HUDEP-2 (cell line): Measurements from ENCODE around the gene BCKDK.

Experiments
- DNase-seq, 76 experiments: peaks; one replicate each; lab custom pipeline; 2025; ENCODE audit not compliant: unreplicated experiment in 76 of 76; lab: John Stamatoyannopoulos, UW

Gene BCKDK

GRCh38 chr16:31079342-31079944 lies 28.7 kb upstream of the BCKDK start:
- DNase-seq, result no peak

GRCh38 chr16:31080035-31080629 lies 28.1 kb upstream of the BCKDK start:
- no peak for DNase-seq

- DNase-seq, result no peak
Observed at GRCh38 chr16:31080756-31081419, 27.3 kb upstream of the BCKDK start.

DNA sequence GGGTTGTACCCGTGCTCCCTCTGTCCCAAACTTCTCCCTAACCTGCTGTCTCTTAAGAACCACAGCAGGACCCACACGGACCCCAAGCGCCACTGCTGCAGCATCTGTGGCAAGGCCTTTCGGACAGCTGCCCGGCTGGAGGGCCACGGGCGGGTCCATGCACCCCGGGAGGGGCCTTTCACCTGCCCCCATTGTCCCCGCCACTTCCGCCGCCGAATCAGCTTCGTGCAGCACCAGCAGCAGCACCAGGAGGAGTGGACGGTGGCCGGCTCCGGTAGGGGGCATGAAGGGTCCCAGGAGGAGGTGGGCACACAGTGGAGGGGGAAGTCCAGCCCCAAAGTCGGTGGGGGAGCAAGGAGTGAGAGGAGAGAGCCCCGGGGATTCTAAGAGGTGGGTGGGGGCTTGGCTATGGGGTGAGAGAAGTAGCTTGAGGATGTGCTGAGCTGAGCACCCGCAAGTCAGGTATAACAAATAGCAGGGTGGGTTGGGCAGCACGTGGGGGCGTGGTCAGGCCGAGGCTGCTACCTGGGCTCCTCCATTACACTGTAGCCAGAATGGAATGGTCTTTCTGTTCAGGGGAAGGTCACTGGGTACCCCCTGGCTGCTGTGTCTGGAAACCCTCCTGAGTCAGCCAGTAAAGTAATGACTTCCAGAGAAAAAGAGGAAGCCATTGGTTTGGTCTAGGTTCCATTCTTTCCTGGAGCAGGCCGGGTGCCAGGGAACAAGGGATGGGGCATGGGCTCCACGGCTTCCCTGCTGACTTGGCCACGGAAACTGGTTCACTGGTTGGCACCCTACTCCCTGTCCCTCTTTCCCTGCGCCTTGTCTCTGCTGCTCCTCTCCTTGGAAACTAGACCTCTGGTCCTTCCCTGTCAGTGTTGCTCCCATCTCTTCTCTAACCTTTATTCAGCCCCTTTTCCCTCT lies 26.5 kb upstream of the BCKDK start:
- no peak for DNase-seq

DNA sequence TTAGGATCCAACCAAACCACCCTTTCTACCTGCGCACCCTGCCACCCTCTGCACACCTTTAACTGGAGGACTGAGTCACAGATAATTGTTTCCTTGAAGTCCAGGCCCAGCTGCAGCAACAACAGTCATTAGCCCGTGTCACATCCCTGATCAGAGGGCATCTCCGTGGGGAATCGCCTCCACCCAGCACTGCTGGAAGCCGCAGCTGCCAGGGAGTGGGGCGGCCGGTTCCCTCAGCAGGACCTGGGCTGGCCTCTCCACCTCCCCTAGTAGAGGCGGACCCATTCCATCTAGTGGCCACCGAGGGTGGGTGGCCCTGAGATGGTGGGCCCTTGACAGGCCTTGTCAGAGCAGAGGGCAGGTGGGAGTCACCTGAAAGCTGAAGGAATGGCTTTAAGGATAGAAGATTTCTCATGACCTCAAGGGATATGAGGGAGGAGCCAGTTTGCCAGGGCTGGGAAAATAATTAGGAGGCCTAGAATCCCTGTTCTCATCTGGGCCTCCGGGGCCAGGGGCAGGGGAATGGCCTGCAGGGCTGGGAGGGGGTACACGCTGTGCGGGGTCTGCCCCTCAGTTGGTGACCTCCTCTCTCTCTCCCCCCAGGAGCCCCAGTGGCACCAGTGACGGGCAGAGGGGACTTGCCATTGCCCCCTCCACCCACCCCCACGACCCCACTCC lies 25.7 kb upstream of the BCKDK start:
- no peak for DNase-seq

DNA sequence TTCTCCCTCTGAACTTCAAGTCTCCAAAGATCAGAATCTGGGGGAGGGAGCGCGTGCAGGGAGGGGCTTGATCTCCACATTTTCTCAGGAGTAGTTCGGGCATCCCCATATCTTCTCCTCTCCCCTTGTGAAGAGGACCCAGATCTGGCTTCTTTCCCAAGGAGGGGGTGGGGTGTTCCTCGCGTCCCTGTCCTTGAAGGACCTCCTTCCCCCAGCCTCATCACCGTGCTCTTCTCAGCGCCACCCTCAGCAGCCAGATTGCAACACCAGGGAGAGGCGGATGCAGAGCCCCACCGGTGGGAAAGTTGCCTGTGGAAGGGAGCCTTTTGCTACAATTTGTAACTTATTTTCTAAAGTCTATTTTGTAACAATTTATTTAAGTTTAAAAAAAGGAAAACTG lies 25.1 kb upstream of the BCKDK start:
- DNase-seq, result no peak

DNA sequence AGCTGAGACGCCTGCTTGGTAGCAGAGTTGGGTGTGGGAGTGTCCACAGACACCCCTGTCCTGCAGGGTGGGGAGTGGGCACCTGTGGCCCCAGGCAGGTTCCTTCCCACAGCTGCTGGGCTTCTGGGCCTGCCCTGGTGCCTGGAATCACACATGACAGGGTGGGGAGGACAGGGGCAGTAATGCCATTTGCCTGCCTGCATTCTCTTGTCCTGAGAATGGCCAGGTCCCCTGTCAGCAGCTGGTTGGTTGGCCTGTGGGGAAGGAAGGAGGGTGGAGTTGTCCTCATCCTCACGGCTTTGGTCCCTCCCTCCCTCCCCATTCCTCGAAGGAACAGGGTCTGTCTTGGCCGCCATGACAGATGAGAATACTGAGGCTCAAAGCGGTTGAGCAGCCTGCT lies 24.6 kb upstream of the BCKDK start:
- no peak for DNase-seq

GRCh38 chr16:31083981-31084380 lies 24.2 kb upstream of the BCKDK start:
- DNase-seq, result no peak

GRCh38 chr16:31084584-31085302 lies 23.4 kb upstream of the BCKDK start:
- DNase-seq, result no peak

DNA sequence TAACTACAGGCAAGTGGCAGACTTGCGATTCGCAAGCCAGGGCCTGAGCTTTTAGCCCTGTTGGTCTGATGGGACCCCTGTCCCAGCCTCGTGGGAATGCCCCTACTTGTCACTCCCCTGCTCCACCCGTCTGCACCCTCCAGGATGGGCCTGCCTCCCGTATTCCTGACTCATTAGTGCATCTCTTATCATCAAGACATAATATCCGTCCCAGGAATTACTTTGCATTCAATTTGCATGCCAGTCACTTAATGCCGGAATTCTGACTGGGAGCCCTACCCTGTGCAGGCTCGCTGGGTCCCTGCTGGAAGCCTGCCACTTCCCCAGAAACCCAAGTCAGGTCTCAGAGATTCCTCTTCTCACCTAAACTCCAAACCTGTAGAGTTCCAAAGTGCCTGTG lies 22.8 kb upstream of the BCKDK start:
- no peak for DNase-seq

GRCh38 chr16:31085873-31086628 lies 22.1 kb upstream of the BCKDK start:
- DNase-seq, result no peak

DNA sequence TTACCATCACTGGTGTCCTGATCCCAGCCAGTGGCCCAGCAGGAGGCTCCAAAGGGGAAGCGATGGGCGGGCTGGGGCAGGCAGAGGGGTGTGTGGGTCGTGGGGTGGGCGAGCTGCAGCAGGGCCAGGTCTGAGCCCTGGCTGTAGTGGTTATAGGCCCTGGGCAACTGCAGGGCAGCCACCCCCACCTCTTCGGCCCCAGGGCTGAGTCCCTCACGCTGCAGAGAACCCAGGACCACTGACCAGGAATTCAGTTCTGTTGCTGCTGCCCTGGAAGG lies 21.6 kb upstream of the BCKDK start:
- DNase-seq, result no peak

DNA sequence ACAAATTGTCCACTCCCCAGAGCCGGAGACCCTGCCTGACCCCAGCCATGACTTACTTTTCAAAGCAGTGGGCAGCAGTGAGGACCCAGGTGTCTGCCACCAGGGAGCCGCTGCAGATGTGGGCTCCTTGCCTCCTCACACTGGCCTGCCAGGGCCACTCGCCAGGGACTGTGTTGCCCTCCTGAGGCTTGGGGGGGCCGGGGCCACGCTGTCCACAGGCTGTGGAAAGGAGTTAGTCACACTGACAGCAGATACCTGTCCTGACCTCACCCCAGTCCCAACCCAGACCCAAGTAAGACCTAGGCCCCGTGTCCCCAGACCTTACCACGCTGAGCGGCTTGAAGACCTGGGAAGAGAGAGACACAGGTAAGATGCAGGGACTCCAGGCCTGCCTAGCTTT lies 20.7 kb upstream of the BCKDK start:
- DNase-seq, result no peak

GRCh38 chr16:31087971-31088370 lies 20.2 kb upstream of the BCKDK start:
- DNase-seq, result no peak

- DNase-seq, result no peak
Observed at GRCh38 chr16:31088459-31089183, 19.6 kb upstream of the BCKDK start, which contains the start of gene PRSS53. Gene PRSS53 (minus strand): TSS chr16:31088943. CDS start chr16:31088809, 134 bp downstream.

- DNase-seq, result no peak
Observed at GRCh38 chr16:31089199-31089598, 19.0 kb upstream of the BCKDK start.

- DNase-seq, result no peak
Observed at GRCh38 chr16:31090540-31090939, 17.6 kb upstream of the BCKDK start.

- DNase-seq, result no peak
Observed at GRCh38 chr16:31092330-31092729, 15.9 kb upstream of the BCKDK start.
